HG02610 (cell line): Measurements from ENCODE around the gene NACC2.

Source experiments
- ATAC-seq: cut with Tn5 transposase; IDR thresholded peaks from one replicate; pipeline ENCODE4 v1.9.1; 2021; ENCODE audit warnings: mild to moderate bottlenecking, moderate library complexity; ENCODE audit not compliant: unreplicated experiment

NACC2 gene

GRCh38 chr9:136002881-136003280 is 92.2 kb downstream of the NACC2 start:
- ATAC-seq = no peak

- no peak for ATAC-seq
Observed at GRCh38 chr9:136002215-136002614, 92.9 kb downstream of the NACC2 start.

- no peak for ATAC-seq
Observed at GRCh38 chr9:136001231-136001630, 93.9 kb downstream of the NACC2 start.

- ATAC-seq = no peak
Observed at GRCh38 chr9:135998410-135999071, 96.5 kb downstream of the NACC2 start.

- ATAC-seq = no peak
Observed at GRCh38 chr9:135998016-135998380, 97.1 kb downstream of the NACC2 start.

GRCh38 chr9:135997090-135998015 is 97.7 kb downstream of the NACC2 start:
- no peak for ATAC-seq

- ATAC-seq = no peak
Observed at GRCh38 chr9:135995816-135996215, 99.3 kb downstream of the NACC2 start.

- ATAC-seq = no peak
Observed at GRCh38 chr9:135994501-135995192, 100.4 kb downstream of the NACC2 start.

GRCh38 chr9:135993765-135994500 is 101.2 kb downstream of the NACC2 start:
- ATAC-seq = no peak

- no peak for ATAC-seq
Observed at GRCh38 chr9:135993409-135993742, 101.7 kb downstream of the NACC2 start.

GRCh38 chr9:135992486-135993408 is 102.3 kb downstream of the NACC2 start:
- no peak for ATAC-seq

- ATAC-seq = no peak
Observed at GRCh38 chr9:135991771-135992170, 103.3 kb downstream of the NACC2 start.

GRCh38 chr9:135990468-135991429 is 104.3 kb downstream of the NACC2 start:
- ATAC-seq = no peak

GRCh38 chr9:135989722-135990467 is 105.2 kb downstream of the NACC2 start:
- no peak for ATAC-seq

- no peak for ATAC-seq
Observed at GRCh38 chr9:135989157-135989556, 105.9 kb downstream of the NACC2 start.

- no peak for ATAC-seq
Observed at GRCh38 chr9:135988493-135988892, 106.6 kb downstream of the NACC2 start.

- ATAC-seq = no peak
Observed at GRCh38 chr9:135987838-135988404, 107.2 kb downstream of the NACC2 start.

GRCh38 chr9:135986605-135987004 is 108.5 kb downstream of the NACC2 start:
- no peak for ATAC-seq
